GM18517 (cell line): ENCODE data around the gene ZBTB8A.

Source experiments
- ATAC-seq: cut with Tn5 transposase; IDR thresholded peaks from one replicate; pipeline ENCODE4 v1.9.1; 2021; ENCODE audit warnings: mild to moderate bottlenecking, moderate library complexity; ENCODE audit not compliant: unreplicated experiment

The ZBTB8A gene

GRCh38 chr1:32651461-32652073 is 112.3 kb downstream of the ZBTB8A start:
- ATAC-seq = no peak

GRCh38 chr1:32652244-32652962 is 113.2 kb downstream of the ZBTB8A start:
- no peak for ATAC-seq
